Gastroesophageal sphincter (tissue), 3 donors: Measurements from ENCODE around the gene GABRB2.

Experiments used
- POLR2A ChIP-seq, 2 donors: fragments of 450-650 bp; IDR thresholded peaks; one replicate each; pipeline ENCODE4 v1.6.1; 2017; ENCODE audit warnings: antibody characterized with exemption in 2 of 2, mild to moderate bottlenecking in 2 of 2, moderate library complexity in 1 of 2
- TF ChIP-seq, protein P1 (sequence below), 4 experiments: fragments of 200-600 bp in 2 of 4; fragments of 450-650 bp in 2 of 4; sonication (generic) in 1 of 4; IDR thresholded peaks; one replicate each; pipeline ENCODE4 v1.5.1; 2017 to 2019; ENCODE audit warnings: antibody characterized with exemption in 4 of 4, mild to moderate bottlenecking in 2 of 4, moderate library complexity in 2 of 4

- TF ChIP-seq, protein P1, sequence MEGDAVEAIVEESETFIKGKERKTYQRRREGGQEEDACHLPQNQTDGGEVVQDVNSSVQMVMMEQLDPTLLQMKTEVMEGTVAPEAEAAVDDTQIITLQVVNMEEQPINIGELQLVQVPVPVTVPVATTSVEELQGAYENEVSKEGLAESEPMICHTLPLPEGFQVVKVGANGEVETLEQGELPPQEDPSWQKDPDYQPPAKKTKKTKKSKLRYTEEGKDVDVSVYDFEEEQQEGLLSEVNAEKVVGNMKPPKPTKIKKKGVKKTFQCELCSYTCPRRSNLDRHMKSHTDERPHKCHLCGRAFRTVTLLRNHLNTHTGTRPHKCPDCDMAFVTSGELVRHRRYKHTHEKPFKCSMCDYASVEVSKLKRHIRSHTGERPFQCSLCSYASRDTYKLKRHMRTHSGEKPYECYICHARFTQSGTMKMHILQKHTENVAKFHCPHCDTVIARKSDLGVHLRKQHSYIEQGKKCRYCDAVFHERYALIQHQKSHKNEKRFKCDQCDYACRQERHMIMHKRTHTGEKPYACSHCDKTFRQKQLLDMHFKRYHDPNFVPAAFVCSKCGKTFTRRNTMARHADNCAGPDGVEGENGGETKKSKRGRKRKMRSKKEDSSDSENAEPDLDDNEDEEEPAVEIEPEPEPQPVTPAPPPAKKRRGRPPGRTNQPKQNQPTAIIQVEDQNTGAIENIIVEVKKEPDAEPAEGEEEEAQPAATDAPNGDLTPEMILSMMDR (IDR thresholded peaks at IDR 0.05) = no peak
- TF ChIP-seq POLR2A (IDR thresholded peaks at IDR 0.05) = no peak
These were observed 273.1 kb downstream of the GABRB2 start for GRCh38 chr5:161273410-161273809.
